Limb (tissue), 2 donors: ENCODE measurements around the gene SPN.
"Not testable (repeated sequence)": the region's sequence is repeated elsewhere in the genome, so short reads cannot be mapped to it uniquely, and the experiment has no call there.

ENCODE experiments used
- DNase-seq, 2 donors: peaks; one replicate each; pipeline ENCODE4 v3.0.0-alpha.2; 2016; ENCODE audit errors: extremely low spot score in 2 of 2

The SPN gene

GRCh38 chr16:29676989-29677785 is 14.1 kb downstream of the SPN start:
- DNase-seq = no peak

- DNase-seq = peak; percentile 65 to 81
These were observed 15.7 kb downstream of the SPN start, which contains the start of gene QPRT for GRCh38 chr16:29678691-29679267. TSS of gene QPRT (plus strand) at chr16:29679180. CDS start at chr16:29679198, 18 bp downstream.

GRCh38 chr16:29680180-29680598 is 17.1 kb downstream of the SPN start:
- no peak for DNase-seq

- no peak for DNase-seq
These were observed 20.6 kb downstream of the SPN start for GRCh38 chr16:29683543-29684090.

GRCh38 chr16:29684679-29685078 is 21.6 kb downstream of the SPN start:
- no peak for DNase-seq

- no peak for DNase-seq
These were observed 23.8 kb downstream of the SPN start for GRCh38 chr16:29686740-29687332.

- no peak for DNase-seq
These were observed 24.7 kb downstream of the SPN start for GRCh38 chr16:29687755-29688154.

- no peak for DNase-seq
These were observed 25.1 kb downstream of the SPN start for GRCh38 chr16:29688172-29688571.

GRCh38 chr16:29689490-29690351 is 26.7 kb downstream of the SPN start:
- not testable (repeated sequence) for DNase-seq

GRCh38 chr16:29692606-29693005 is 29.6 kb downstream of the SPN start:
- DNase-seq = not testable (repeated sequence)

- DNase-seq = peak; percentile 44 to 45
These were observed 31.5 kb downstream of the SPN start for GRCh38 chr16:29694384-29695195.

- not testable (repeated sequence) for DNase-seq
These were observed 32.6 kb downstream of the SPN start for GRCh38 chr16:29695675-29696074.

GRCh38 chr16:29696881-29697331 is 33.9 kb downstream of the SPN start:
- no peak for DNase-seq

- no peak for DNase-seq
These were observed 34.3 kb downstream of the SPN start for GRCh38 chr16:29697391-29697790.

- no peak for DNase-seq
These were observed 35.0 kb downstream of the SPN start for GRCh38 chr16:29698042-29698441.

- DNase-seq = no peak
These were observed 35.7 kb downstream of the SPN start for GRCh38 chr16:29698484-29699323.

GRCh38 chr16:29699324-29700219 is 36.5 kb downstream of the SPN start:
- no peak for DNase-seq

- DNase-seq = peak; percentile 63 to 75
These were observed 37.4 kb downstream of the SPN start for GRCh38 chr16:29700253-29700987.
